GDM1 (cell line): ENCODE measurements around the gene SPRY1.

Experiments
- DNase-seq: peaks from one replicate; lab custom pipeline; 2025; lab: John Stamatoyannopoulos, UW

SPRY1 gene

DNA sequence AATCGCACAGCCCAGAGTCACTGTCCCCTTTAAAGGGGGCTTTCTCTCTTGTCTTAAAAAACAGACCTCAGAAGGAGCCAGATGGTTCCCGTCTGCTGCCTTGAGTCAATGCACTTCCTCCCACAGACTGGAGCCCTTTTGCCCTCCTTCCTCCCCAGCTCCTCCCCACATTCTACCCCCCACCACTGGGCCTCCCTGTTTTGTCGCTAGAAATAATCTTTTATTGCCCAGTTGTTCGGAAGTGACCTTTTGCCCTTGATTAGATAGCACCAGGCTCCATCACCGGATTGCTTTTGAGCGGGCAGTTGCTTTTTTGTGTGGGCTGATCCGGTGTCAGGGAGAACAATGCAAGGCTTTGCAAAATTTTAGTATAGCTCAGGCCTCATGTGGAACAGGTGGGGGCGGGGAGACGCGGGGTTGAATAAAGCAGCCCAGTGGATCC lies 47.7 kb downstream of the SPRY1 start:
- DNase-seq = peak; percentile 87

- DNase-seq = no peak
Observed at GRCh38 chr4:123446865-123447474, 50.4 kb downstream of the SPRY1 start.

DNA sequence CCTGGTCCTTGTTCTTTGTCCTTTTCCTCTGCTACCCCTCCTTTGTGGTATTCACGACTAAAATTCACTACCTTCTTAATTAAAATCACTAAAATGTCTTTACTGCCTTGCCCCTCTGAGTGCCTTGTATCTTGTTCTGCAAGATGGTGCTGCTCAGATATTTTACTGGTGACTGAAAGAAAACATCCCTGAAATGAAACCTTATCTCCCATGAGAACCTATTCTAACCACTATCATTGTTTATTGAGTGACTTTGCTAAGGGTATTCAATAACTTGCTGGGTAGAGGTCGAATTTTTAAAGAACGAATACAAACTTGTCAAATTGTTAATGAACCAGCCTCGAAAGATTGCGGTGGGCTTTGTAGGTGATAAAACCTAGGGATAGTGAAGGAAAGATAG lies 52.8 kb downstream of the SPRY1 start:
- no peak for DNase-seq

DNA sequence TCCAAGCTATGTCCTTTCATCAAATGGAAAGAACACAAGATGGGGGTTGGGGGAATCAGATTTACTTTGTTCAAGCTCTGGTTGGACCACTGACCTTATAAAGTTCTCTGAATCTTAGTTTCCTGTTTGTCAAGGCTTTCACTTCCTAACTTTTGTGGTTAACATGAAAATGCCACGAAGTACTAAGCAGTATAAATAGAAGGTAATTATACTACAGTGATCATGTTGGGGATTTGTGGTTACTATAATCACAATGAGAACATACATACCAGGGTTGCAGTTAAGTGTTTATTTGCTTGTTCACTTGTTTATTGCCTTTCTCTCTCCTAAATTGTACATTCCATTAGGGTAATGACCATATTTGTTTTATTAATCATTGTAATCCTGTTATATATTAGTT lies 53.2 kb downstream of the SPRY1 start:
- DNase-seq = no peak

DNA sequence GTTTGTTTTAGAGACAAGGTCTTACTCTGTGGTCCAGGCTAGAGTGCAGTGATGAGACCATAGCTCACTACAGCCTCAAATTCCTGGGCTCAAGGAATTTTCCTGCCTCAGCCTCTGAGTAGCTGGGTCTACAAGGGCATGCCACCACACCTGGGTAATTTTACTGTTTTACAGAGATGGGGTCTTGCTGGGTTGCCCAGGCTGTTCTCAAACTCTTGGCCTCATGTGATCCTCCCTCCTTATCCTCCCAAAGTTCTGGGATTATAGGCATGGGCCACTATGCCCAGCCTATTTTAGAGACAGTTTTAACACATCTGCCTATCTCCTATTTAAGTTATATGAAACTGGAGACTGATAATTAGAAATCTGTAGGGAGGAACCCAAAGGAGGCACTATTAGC lies 53.8 kb downstream of the SPRY1 start:
- no peak for DNase-seq

DNA sequence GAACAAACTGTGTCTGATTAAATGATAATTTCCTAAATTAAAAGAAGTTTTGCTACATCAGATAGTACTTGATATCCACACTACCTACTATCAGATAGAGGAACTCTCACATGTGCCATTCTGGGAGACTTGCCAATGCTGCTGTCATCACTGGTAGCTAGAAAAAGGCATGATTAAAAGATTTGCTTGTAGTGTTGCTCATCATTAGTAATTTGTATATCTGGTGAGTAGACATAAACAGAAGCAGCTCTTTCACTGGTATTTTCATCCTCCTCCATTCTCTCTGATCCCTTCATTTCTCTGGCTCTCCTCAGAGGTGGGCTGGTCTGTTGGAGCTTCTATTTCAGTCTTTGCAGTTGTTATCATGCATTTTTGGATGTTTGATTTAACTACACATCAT lies 56.0 kb downstream of the SPRY1 start:
- peak; percentile 20 for DNase-seq

GRCh38 chr4:123453061-123453680 lies 56.6 kb downstream of the SPRY1 start:
- DNase-seq = no peak
